GM19467 (cell line): ENCODE data around the gene C16orf74.

Experiments used
- ATAC-seq: cut with Tn5 transposase; IDR thresholded peaks from one replicate; pipeline ENCODE4 v1.9.1; 2021; ENCODE audit warnings: mild to moderate bottlenecking, moderate library complexity; ENCODE audit not compliant: unreplicated experiment

Gene C16orf74

GRCh38 chr16:85698935-85699558 is 51.8 kb downstream of the C16orf74 start:
- ATAC-seq, result no peak

GRCh38 chr16:85698459-85698891 is 52.4 kb downstream of the C16orf74 start:
- ATAC-seq, result no peak

DNA sequence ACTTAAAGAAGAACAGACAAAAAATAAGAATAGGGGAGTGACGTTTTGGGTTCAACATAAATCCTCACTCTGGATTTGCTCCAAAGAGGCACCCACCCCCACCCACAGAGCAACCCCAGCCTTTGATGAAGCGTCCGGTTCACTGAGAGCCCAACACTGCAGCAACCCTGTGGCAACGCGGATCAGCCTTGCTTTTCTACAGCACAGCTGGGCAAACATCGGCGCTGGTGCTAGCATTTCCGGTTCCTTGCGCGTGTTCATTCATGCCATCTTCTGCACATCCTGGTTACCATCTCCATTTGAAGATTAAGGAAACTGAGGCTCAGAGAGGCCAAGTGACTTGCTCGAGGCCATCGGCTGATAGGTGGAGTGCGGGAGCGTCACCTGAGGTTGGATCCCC is 53.5 kb downstream of the C16orf74 start:
- no peak for ATAC-seq

GRCh38 chr16:85696781-85697180 is 54.1 kb downstream of the C16orf74 start:
- no peak for ATAC-seq

DNA sequence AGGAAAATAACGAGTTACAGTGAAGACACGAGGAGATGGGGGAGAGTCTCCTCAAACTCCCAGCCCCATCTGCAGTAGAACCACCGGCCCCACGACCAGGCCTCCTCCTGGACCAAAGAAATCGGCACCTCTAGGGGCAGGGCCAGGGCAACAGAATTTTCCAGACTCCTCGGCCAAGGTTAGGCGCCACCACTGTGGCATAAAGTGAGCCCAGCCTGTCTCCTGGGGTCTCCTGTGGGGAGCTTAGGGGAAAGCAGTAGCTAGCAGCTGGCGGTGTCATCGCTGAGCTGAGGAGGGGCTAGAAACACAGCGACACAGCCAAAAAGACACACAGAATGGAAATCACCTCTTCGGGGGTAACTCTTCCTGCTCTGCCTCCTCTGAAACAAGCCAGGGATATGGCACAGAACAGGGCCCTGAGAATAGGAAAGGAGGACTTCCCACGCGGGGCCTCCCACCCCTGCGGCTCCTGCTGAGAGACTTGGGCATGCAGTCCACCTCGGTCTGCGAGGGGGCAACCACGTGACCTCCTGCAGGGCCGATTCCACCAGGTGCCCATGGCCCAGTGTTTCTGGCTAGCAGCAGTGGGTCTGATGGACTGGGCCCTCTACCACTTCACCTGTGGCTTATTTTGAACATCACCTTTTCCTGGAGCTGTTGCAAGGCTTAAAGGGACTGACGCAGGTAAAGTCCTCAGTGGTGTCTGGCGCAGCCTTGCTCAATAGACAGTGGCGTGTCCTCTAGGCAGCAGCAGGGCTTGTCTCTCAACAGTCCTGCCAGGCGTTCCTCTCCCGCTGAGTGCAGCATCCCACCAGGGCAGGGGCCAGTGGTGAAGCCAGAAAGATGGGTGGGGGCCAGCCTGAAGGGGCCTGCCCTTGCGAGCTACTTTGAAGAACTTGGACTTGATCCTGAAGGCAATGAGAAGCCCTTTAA is 55.4 kb downstream of the C16orf74 start:
- ATAC-seq, result no peak

DNA sequence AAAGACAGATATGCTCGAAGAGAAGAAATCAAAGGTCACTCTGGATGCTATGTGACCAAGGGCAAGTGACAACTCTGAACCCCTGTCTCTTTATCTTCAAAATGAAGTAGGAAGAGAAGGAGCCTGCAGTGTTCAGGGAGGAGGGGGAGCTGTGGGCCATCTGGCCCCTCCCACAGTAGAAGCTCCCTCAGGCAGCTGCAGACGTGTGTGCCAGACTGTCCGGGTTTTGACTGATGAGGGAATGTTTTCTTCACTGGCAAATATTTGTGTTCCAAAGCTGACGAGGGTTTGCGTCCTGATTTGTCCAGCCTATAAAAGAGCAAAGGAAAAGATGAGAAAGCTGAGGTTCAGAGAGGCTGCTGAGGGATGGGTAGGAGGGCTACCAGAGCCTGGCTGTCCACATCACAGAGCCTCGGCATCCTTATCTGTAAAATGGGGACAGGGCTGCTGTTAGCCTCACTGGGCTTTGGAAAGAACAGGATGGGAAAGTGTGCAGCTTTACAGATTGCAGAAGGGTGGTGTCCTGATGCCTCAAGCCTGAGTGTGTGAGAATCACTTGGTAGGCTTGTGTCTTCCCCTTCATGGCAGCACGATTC is 60.3 kb downstream of the C16orf74 start:
- no peak for ATAC-seq

GRCh38 chr16:85689950-85690320 is 61.0 kb downstream of the C16orf74 start:
- no peak for ATAC-seq

- ATAC-seq, result no peak
Observed at GRCh38 chr16:85689285-85689949, 61.5 kb downstream of the C16orf74 start.

DNA sequence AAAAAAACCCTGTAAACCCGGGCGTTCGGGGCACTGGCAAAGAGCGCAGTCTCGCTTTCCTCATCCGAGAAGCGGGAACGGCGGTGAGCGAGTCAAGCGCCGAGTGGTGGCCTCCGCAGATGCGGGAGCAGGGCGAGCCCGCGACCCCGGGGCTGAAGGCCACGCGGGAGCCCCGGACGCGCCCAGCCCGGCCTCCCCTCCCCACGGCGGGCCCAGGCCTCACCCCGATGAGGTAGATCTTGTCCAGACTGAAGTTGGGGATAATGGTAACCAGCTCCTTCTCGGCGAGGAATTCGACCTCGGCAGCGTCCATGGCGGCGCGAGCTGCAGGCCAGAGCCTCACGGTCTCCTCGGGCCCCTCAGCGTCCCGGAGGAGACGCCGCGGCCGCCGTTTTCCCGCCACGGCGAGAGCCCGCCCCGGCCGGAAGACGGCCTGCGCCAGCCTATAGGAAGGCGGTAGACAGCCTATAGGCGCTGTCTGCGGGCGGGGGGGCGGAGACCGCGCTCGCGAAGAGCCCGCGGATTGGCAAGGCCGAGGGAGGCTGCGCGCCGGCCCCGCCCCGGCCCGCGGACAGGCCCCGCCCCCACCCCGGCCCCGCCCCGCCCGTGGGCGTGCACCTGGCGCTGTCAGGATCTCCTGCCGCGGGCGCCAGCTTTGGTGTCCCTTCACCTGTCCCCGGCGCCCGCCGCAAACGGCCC is 62.2 kb downstream of the C16orf74 start, which contains the start of gene GINS2:
GINS2 (minus strand) TSS at position 369 of the 699 bp plus-strand sequence; CDS start at position 313, 56 bp downstream.
- peak; percentile 93 for ATAC-seq

GRCh38 chr16:85687651-85688471 is 63.0 kb downstream of the C16orf74 start:
- ATAC-seq, result no peak

- ATAC-seq, result no peak
Observed at GRCh38 chr16:85686912-85687591, 63.8 kb downstream of the C16orf74 start.

DNA sequence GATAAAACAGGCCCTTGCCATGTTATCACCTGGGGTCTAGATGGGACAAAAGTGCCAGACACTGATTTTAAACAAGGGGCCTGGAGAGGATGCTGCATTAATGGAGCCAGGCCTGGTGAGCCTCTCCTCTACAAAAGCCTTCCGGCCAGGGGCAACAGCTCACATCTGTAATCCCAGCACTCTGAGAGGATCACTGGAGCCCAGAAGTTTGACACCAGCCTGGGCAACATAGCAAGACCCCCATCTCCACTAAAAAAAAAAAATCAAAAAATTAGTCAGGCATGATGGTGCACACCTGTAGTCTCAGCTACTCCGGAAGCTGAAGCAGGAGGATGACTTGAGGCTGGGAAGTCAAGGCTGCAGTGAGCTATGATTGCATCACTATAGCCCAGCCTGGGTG is 65.6 kb downstream of the C16orf74 start:
- no peak for ATAC-seq

DNA sequence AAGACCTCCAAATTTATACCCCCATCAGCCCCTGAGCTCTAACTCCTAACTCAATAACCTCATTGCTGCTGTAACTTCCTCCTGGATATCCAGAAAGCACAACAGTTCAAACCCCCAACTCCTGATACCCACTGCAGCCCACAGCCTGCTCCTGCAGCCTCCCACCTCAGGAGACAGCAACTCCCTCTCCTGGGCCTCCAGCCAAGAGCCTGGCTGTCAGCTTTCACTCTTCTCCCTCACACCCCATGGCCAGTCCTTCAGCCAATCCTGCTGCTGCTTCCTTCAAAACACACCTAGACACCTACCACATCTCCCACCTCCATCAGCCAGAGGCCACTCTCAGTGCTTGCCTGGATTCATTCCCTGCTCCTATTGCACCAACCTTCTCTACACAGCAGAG is 67.5 kb downstream of the C16orf74 start:
- ATAC-seq, result no peak

- no peak for ATAC-seq
Observed at GRCh38 chr16:85682516-85682915, 68.4 kb downstream of the C16orf74 start.

DNA sequence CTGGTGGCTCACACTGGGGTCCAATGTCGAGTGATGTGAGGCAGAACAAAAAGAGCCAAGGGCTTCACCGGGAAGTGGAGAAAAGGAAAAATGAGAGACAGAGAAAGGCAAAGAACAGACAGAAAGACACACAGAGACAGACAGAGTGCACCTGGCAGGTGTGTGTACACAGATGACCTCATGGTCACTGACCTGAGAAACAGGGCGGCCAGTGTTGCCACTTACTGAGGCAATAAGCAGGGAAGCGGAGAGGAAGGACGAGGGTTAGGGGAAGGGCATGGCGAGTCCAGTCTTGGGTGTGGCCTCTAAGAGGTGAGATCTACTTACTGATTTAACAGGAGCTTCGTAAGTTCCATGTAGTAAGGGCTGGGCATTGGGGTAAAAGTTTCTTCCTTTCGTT is 69.6 kb downstream of the C16orf74 start:
- no peak for ATAC-seq

GRCh38 chr16:85680352-85680944 is 70.4 kb downstream of the C16orf74 start:
- no peak for ATAC-seq

GRCh38 chr16:85679870-85680269 is 71.0 kb downstream of the C16orf74 start:
- no peak for ATAC-seq

DNA sequence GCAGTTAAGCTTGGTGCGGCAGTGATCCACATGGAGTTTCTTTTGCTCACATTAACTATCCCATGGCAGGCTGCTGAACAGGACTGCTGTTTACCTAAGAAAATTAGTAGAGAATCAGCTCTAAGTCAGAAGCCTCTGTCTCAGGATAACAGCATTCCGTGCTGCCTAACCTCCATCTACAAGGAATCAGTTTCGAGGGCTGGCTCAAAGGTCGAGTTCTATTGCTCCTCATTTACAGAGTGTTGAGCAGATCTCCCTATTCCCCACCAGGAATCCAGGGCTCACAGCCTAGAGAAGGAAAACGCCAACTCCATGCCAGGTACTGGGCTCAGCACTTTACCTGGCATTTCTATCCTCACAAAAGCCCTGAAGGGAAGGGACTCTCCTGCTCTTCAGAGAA is 72.1 kb downstream of the C16orf74 start:
- ATAC-seq, result no peak

DNA sequence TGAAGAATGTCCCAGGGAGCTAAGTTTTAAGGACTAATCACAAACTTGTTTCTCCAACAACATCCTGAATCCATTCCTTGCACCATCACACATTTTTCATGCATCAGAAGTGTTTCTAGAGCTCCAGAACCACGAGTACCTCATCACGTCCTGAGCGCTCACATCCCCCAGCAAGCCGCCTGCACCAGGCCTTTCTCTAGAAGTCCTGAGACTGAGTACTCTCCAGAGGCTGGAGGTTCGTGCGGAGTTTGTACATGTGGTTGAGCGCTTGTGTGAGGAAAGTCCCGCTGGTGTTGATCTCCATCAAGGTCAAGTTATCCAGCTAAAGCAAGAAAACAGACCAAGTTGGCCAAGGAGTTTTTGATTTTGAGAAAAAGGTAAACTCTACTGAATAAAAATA is 72.9 kb downstream of the C16orf74 start:
- ATAC-seq, result no peak
